ENCODE data around the gene PAM16.
"Not testable (repeated sequence)": the region's sequence is repeated elsewhere in the genome, so short reads cannot be mapped to it uniquely, and the experiment has no call there.

The PAM16 gene

DNA sequence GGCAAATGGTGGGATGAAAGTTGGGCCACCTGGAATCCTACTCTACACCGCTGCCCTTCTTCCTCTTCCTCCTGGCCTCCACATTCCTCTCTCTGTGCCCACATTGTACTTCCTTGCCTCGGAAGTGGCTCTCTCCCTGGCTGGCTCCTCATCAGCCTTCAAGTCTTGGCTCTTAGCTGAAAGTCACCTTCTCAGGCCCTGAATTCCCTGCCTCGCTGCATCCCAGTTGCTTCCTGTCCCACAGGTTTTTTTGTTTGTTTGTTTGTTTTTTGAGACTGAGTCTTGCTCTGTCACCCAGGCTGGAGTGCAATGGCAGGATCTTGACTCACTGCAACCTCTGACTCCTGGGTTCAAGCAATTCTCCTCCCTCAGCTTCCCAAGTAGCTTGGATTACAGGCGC, 2.6 kb upstream of the PAM16 start:
- DNase-seq (ENCODE audit: low read depth, low spot score): no peak

DNA sequence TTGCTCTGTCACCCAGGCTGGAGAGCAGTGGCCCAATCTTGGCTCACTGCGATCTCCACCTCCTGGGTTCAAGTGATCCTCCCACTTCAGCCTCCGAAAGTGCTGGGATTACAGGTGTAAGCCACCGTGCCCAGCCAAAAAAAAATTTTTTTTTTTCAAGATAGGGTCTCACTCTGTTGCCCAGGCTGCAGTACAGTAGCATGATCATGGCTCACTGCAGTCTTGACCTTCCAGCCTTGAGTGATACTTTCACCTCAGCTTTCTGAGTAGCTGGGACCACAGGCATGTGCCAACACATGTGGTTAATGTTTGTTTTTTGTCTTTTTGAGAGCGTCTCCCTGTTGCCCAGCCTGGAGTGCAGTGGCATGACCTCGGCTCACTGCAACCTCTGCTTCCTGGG, 1.7 kb upstream of the PAM16 start:
- no peak for DNase-seq (ENCODE audit: low read depth, low spot score)

DNA sequence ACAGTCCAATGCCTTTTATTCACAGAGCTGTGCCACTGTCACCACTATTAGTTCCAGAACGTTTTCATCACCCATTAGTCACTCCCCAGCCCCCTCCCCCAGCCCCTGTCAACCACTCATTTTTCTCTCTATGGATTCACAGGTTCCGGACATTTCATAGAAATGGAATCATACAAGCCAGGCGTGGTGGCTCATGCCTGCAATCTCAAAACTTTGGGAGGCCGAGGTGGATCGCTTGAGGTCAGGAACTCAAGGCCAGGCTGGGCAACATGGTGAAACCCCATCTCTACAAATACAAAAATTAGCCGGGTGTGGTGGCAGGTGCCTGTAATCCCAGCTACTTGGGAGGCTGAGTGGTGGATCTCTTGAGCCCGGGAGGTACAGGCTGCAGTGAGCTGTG, 759 bp upstream of the PAM16 start:
- DNase-seq (ENCODE audit: low read depth, low spot score): no peak

DNA sequence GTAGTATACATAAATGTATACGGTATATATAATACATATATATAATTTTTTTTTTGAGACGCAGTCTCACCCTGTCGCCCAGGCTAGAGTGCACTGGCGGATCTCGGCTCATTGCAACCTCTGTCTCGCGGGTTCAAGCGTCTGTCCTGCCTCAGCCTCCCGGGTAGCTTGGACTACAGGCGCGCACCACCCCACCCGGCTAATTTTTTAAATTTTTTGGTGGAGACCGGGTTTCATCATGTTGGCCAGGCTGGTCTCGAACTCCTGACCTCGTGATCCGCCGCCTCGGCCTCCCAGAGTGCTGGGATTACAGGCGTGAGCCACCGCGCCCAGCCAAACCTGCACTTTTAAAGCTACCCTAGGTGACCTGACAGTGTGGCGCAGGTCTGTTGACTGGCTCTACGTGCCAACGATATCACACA, 745 bp downstream of the PAM16 start:
- no peak for DNase-seq (ENCODE audit: low read depth, low spot score)

- DNase-seq (ENCODE audit: low read depth, low spot score): no peak
These were observed 1.8 kb downstream of the PAM16 start for GRCh38 chr16:4349332-4349731.

DNA sequence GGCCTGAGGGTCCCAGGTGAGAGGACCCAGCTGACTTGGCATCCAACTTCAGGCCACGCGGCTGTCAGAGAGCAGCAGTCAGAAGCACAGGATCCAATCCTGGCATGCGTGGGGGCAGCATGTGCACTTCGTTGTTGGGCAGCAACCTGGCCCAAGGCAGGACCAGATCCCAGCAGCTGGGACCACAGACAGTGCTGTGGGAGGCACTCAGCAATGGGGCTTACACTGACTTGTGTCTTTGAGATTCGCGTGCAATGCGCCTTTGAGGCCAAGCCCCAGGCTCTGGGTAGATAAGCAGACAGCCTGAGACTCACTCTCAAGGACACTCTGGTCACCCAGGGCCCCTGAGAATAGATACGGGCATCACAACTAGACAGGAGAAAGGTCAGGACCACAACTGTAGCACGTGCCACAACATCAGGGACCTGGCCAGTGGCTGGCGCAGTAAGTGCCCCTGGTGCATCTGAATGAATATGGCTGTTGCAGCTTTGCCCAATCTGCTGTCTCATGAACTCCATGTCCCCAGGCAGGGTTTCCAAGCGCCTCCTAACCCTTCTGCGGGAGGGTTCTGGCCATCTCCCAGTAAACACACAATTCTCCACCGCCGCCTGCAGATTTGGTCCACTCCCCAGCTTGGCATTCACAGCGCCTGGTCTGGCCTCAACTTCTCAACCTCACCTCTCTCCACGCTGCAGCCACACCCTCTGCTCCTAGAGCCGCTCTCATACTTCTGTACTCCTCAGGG, 3.2 kb downstream of the PAM16 start:
- no peak for DNase-seq (ENCODE audit: low read depth, low spot score)

GRCh38 chr16:4347010-4347409, 4.1 kb downstream of the PAM16 start:
- DNase-seq (ENCODE audit: low read depth, low spot score): no peak

GRCh38 chr16:4345836-4346781, 5.0 kb downstream of the PAM16 start:
- no peak for DNase-seq (ENCODE audit: low read depth, low spot score)

GRCh38 chr16:4344983-4345835, 5.9 kb downstream of the PAM16 start:
- DNase-seq (ENCODE audit: low read depth, low spot score): no peak

- not testable (repeated sequence) for DNase-seq (ENCODE audit: low read depth, low spot score)
These were observed 6.7 kb downstream of the PAM16 start for GRCh38 chr16:4344300-4344982.

GRCh38 chr16:4342866-4343744, 8.0 kb downstream of the PAM16 start:
- no peak for DNase-seq (ENCODE audit: low read depth, low spot score)

DNA sequence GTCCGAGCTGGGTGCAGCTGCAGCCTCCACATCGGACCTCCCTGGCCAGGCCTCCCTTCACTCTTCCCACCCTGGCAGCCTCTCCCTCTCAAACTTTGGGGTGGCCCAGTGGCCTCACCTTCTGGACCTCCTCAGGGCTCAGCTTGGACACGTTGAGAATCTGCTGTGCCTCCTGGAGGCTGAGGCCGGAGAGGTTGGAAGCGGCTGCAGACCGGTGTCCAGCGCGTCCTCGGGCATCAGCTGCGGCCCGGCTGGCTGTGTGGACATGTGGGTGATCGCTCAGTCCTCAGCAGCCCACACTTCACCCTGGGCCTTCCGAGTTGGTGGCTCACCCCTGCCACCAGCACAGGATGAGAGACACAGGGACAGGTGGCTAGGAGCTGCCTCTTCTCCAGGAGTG, 9.9 kb downstream of the PAM16 start:
- DNase-seq (ENCODE audit: low read depth, low spot score): no peak

GRCh38 chr16:4340443-4340842, 10.7 kb downstream of the PAM16 start:
- no peak for DNase-seq (ENCODE audit: low read depth, low spot score)

DNA sequence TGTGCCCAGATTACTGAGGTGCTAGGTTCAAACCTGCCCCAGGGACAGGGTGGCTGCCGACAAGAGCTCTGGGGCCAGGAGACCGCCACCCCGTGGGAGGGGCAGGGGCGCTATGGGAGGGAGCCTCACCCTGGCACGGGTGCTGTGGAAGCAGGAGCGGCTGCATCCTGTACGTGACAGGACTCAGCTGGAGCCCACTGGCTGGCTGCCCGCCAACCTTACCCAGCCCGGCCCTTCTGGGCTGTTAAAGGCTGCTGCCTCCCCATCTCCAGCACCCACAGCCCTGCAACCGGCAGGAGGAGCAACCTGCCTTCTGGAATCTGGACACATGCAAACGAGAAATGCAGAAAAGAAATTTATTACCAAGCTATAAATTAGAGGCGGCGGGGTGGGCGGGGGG, 11.2 kb downstream of the PAM16 start:
- no peak for DNase-seq (ENCODE audit: low read depth, low spot score)

DNA sequence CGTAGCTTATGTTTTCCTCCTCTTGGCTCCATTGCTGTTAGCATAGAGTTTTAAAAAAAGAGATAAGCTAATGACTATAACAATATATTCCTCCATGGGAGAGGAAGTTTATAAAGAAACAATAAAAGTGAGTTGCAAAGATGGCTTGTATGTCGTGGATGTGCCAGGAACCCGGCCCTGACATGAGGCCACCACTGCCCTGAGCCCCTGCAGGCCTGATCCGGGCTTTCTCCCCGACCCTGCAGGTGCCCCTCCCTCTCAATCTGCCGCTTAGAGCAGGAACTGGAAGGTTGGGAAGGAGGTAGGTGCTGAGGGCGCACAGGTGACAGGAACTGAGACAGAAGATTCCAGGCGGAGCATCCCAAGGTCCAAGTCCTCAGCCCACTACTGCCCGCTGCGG, 11.7 kb downstream of the PAM16 start:
- no peak for DNase-seq (ENCODE audit: low read depth, low spot score)

GRCh38 chr16:4338712-4339299, 12.3 kb downstream of the PAM16 start:
- DNase-seq (ENCODE audit: low read depth, low spot score): no peak

DNA sequence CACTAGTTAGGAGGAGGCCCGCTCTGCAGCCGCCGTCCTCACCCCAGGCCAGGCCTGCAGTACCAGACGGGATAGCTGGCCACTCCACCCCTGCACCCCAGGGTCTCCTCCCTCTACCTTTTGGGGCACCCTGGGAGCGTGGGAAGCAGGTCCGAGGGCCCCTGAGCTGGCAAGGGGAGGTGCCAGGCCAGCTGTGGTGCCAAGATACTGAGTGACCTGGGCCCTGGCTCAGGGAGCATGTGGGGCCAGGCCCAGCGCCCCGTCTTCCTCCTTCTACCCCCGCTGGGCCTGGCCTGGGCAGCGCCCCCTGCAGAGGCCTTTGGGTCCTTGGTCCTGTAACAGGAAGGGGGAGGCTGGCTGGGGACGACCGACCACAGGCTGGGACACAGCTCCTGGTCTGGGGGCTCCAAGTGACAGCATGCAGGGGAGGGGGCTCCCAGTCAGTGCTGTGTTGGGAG, 13.0 kb downstream of the PAM16 start:
- DNase-seq (ENCODE audit: low read depth, low spot score): no peak

DNA sequence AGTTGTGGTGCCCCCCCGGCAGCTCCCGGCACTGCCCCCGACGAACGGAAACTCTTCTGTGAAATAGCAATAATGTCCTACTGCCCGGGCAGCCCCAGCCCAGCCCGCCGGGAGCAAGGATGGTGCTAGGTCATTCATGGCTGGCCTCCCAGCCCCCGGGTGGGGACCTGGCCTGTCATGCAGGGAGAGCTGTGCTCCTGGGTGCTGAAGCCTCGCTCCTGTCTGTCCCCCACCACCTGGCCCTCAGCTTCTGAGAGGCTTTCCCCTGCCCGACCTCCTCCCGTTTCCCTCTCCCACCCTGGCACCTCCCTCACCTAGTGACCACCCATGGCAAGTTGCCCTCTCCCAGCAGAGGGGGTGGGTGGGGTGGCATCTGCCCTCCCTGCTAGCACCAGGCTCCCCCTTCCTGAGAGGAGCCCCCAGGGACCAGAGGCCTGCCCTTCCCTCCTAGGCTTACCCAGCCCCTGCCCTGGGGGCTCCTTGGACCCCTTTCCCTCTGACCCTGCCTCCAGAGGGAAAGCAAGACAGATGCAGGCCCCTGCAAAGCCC, 13.5 kb downstream of the PAM16 start:
- no peak for DNase-seq (ENCODE audit: low read depth, low spot score)

- DNase-seq (ENCODE audit: low read depth, low spot score): no peak
These were observed 14.2 kb downstream of the PAM16 start for GRCh38 chr16:4336701-4337539.

Data from smooth muscle cell of the brain vasculature (primary cell).